Pulmonary artery endothelial cell (primary cell): ENCODE data around the gene SLC22A4. TPM values are rescaled to one million over a fixed set of nuclear protein-coding genes. Genes with fewer than 3 reads are reported as not detected.

Source experiments
- DNase-seq: peaks from one replicate; pipeline ENCODE4 v3.0.0-alpha.2; 2011; ENCODE audit warnings: low read depth, low spot score
- total RNA-seq: library from RNA; depleted of rRNA; stranded (reverse); fragments of >200 nt; gene quantifications from 2 replicates; pipeline ENCODE4 v1.2.3, GENCODE V29; 2014

The SLC22A4 gene
- total RNA-seq, 1 donor from 2014 or later = 4.4 TPM

DNA sequence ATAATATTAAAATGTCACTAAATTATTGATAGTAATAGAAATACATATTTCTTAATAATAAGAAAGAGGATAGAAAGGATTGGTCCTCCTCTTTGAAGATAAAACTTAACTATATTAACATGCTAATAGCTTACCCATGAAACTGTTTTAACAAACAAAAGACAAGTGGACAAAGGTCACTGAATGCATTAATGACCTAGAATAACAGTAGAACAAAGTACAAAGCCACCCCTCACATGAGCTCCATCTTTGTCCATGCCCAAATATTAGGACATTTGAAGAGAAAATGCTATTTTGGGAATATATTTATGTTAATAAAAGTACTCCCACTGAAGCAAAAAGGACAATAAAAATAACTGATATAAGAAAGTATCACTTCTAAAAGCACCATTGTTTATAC lies 41.2 kb downstream of the SLC22A4 start:
- no peak for DNase-seq

DNA sequence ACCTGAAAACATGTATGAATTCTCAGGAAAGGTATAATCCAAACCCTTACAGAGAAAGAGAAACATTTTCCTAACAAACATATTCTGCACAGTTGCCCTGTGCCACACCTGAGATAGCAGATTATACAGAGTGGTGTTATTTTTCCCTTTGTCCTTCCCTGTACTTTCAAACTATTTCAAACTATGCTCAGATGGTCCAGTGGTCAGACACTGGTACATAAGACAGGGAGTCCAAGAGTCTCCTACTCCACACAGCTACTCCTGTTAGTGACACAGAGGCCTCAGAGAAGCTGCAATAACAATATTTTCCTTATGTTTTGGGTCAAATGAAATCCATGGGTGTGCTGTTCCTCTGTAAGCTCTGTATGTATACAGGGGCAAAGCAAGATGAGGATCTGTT lies 45.3 kb downstream of the SLC22A4 start:
- DNase-seq = no peak

DNA sequence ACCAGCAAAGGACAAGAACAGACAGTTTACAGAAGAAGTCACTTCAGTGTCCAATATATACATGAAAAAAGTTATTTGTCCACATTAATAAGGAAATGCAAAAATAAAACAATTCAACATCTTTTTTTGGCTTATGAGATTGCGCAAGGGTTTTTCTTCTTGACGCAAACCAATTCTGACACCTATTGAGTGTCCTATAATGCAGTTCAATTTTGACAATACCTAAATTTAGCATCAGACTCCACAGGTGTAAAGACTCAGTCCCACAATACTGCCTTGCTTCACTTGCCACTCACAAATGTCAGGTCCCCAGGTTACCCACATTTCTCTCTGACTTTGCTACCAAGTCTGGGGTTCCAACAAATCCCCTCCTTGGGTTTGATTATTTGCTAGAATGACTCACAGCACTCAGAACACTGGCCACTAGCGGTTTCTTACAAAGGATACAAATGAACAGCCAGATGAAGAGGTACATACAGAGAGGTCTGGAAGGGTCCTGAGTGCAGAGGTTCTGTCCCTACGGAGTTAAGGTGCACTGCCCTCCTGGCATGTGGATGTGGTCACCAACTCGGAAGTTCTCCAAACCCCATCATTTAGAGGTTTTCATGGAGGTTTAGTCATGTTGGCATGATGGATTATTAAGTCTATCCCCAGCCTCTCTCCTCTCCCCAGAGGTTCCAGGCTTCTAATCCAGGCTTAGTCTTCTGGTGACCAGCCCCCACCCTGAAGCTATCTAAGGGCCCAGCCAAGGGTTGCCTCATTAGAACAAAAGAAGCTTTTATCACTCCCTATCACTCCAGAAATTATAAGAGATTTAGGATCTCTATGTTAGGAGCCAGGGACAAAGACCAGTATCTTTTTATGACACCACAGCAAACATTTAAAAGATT lies 48.3 kb downstream of the SLC22A4 start:
- no peak for DNase-seq

DNA sequence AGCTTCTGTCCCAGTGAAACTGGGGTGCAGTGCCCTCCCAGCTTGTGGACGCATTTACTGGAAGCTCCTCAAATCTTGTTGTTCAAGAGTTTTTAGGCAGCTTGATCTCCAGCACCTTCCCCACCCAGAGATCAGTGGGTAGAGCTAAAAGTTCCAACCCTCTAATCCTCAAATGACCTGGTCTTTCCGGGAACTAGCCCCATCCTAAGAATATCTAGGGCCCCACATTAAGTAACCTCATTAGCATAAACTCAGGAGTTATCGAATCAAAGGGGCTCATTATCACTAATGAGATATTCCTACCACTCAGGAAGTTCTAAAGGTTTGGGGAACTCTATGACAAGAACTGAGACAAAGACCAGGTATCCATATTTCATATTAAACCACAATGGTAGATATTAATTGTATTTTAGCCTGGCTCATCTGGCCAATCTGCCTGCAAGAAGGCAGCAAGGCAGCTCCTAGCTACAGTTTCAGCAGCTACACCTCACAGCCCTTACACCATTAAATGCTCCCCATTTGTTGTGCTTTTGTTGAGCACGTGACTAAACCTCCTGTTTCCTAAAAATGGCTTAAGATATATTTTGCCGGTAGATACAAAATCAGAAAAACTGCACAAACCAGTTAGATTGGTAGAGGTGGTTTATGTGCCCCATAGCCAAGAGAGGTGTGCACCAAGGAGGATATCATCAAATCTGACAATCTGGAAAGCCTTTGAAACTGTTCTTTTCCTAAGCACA lies 50.8 kb downstream of the SLC22A4 start:
- no peak for DNase-seq

DNA sequence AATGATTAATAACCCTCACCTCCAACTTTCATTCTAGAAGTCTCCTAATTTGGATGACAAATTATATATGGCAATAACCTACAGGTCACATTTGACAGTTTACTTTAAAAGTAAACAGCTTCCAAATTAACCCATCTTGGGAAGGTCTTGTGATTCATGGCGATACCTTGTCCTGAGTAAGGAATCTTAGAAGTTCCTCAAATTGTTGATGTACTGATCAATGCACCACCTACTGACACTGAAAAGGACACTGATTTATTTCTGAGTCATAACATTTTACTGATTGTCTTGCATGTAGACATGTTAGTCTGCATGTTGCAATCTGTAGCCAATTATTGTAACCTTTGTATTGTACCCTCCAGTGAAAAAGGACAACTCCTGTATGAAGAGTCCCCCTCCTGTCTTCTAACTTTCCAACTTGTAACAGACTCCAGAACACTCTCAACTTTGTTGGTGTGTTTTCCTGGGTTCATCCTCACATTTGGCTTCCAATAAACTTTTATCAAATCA lies 59.3 kb downstream of the SLC22A4 start:
- DNase-seq = no peak

DNA sequence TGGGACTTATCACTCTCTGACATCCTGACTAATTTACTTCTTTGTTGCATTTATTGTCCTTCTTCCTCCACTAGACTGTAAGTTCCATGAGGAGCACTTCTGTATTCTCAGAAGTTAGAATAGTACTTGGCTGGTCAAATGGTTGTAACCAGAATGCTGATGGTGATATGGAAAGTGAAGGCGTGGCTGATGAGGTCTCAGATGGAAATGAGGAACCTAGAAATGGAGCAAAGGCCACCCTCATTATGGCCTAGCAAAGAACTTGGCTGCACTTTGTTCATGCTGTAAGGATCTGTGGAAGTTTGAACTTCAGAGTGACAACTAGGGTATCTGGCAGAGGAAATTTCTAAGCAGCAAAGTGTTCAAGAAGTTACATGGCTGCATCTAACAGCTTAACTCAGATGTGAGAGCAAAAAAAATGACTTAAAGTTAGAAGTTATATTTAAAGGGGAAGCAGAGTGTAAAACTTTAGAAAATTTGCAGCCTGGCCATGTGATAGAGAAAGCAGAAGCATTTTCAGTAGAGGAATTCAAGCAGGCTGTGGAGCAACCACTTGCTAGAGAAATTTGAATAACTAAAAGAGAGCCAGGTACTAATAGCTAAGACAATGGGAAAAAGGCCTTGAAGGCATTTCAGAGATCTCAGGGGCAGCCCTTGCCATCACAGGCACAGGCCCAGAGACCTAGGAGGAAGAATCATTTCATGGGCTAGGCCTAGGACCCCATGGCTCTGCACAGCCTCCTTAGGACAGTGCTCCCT lies 60.4 kb downstream of the SLC22A4 start:
- DNase-seq = no peak

DNA sequence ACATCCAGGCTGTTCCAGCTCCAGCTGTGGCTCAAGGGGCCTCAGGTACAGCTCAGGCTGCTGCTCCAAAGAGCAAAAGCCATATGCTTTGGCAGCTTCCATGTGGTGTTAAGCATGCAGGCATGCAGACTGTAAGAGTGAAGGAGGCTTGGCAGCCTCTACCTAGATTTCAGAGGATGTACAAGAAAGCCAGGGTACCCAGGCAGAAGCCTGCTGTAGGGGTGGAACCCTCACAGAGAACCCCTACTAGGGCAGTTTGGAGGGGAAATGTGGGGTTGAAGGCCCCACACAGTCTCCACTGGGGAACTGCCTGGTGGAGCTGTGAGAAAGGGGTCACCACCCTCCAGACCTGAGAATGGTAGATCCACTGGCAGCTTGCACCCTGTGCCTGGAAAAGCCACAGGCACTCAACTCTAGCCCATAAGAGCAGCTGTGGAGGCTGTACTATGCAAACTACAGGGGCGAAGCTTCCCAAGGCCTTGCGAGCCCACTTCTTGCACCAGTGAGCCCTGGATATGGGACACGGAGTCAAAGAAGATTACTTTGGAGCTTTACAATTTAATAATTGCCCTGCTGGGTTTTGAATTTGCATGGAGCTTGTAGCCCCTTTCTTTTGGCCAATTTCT lies 61.1 kb downstream of the SLC22A4 start:
- no peak for DNase-seq

DNA sequence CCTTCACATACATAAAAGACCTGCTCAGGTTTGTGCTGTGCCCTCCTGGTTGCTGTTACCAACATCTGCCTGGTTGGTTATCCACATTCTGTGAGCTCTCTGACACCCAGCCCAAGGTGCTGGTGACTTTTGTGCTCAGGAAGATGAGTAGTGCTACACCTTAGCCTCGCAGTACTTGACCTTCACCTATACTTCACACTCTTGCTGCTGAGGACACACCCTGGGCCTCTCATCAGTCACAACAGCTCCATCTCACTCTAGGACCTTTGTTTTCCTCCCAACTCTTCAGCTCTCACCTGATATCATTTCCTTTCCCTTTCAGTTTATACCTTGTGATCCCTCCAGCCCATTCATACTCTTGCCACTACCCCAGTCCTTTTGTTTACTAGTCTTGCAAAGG lies 64.6 kb downstream of the SLC22A4 start:
- no peak for DNase-seq

DNA sequence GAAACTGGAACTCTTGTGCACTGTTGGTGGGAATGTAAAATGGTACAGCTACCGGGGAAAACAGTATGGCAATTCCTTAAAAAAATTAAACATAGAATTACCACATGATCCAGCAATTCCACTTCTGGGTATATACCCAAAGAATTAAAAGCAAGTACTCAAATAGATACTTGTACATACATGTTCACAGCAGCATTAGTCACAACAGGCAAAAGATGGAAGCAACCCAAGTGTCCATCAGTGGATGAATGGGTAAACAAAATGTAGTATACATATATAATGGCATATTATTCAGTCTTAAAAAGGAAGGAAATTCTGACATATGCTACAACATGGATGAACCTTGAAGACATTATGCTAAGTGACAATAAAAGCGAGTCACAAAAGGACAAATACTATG lies 67.9 kb downstream of the SLC22A4 start:
- DNase-seq = no peak

DNA sequence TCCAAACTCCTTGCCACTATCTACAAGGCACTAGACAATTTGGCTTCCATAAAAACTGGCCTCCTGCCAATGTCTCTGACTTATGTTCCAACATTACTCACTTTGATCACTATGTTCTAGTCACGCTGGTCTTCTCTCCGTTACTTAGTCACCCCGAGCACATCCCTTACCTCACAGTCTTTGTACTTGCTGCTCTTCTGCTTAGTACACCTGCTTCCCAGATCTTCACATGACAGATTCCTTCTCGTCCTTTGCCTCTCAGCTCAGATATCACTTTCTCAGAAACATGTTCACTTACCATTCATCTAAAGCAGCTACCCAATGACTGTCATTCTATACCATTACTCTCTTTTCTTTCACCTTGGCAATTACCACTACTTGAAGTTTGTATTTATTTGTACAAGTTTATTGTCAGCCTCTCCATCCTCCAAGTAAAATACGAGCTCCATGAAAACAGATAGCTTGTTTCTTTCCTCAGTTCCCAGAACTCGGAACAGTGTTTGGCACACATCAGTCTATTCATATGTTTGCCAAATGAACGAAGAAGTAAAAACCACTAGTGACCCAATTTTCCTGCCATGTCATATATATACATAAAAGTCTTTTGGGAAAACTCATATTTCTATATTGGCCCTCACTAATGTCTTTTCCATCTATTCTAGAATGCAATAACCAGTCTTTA lies 69.4 kb downstream of the SLC22A4 start:
- peak; percentile 27 for DNase-seq

DNA sequence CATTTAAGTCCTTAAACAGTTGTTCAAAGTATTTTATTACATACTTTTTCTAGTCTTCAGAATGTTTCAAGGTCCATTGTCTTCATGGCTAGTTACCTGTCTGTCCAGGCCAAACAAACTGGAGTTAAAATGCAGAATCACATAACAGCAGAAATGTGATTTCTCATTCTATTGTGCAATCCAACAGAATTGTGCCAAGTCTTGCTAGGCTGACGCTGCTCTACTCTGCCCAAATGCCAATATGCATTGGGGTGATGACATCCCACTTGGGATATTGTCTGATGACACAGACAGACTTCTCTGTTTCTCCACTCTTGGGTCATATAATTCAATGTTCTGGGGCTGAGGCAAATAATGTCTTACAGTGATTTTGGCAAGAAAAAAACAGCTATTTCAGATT lies 70.1 kb downstream of the SLC22A4 start:
- no peak for DNase-seq

DNA sequence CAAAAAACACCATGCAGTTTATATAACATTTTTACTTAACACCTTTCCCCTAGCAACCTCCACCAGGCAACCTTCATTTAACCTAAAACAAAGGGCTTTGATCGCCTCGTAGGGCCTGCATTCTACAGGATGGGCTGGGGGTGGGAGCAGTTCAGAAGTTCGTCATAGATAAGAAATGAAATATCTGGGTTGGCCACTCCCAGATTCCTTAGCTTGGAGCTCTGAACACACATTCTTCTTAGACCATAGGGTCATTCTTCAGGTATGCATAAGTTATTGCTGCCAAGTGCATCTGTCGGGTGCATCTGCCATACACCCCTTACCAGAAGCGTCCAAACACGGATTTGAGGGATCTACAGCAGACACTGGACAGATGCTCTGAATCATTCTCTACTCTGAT lies 71.0 kb downstream of the SLC22A4 start:
- no peak for DNase-seq

DNA sequence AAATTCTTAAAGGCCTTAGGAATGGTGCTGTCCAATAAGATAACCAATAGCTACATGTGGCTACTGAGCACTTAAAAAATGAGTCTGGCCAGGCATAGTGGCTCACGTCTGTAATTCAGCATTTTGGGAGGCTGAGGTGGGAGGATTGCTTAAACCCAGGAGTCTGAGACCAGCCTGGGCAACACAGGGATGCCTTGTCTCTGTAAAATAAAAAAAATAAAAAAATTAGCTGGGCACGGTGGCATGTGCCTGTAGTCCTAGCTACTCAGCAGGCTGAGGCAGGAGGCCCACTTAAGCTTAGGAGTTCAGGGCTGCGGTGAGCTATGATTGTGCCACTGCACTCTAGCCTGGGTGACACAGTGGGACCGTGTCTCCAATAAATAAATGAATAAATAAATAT lies 74.0 kb downstream of the SLC22A4 start:
- DNase-seq = no peak

DNA sequence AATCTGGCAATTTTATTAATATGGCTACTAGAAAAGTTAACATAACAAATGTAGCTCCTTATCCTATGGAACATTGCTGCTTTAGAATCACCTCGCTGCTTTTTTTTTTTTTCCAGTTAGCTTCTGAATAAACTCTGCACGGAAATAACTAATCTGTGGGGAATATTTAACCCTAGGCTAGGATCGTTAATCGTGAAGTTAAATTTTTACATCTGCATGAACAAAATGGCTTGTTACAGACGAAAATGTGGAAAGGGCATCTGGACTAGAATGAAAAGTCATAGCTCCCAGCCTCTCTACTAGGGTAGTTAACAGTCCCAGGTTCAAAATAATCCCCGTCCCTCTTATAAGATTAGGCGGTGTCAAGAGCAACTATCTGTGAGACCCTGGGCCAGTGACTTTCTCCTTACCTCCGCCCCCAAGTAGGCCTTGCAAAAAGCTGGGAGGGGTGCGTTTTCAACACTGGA lies 74.8 kb downstream of the SLC22A4 start:
- no peak for DNase-seq

DNA sequence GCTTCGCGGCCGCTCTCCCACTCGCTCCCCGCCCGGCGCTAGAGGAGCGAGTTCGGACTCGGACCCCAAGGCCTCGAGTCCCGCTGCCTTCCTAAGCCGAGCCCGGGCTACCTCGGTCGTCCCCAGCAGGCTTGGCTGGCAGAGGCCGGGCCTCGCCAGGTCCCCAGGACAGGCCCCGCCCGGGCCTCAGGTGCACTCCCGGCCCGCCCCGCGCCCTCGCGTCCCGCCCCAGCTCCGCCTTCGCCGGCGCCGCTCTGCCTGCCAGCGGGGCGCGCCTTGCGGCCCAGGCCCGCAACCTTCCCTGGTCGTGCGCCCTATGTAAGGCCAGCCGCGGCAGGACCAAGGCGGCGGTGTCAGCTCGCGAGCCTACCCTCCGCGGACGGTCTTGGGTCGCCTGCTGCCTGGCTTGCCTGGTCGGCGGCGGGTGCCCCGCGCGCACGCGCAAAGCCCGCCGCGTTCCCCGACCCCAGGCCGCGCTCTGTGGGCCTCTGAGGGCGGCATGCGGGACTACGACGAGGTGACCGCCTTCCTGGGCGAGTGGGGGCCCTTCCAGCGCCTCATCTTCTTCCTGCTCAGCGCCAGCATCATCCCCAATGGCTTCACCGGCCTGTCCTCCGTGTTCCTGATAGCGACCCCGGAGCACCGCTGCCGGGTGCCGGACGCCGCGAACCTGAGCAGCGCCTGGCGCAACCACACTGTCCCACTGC lies 75.4 kb downstream of the SLC22A4 start, which contains the start of gene SLC22A5:
SLC22A5 (plus strand) TSS at position 237 of the 707 bp plus-strand sequence; CDS start at position 500, 263 bp downstream.
- no peak for DNase-seq

DNA sequence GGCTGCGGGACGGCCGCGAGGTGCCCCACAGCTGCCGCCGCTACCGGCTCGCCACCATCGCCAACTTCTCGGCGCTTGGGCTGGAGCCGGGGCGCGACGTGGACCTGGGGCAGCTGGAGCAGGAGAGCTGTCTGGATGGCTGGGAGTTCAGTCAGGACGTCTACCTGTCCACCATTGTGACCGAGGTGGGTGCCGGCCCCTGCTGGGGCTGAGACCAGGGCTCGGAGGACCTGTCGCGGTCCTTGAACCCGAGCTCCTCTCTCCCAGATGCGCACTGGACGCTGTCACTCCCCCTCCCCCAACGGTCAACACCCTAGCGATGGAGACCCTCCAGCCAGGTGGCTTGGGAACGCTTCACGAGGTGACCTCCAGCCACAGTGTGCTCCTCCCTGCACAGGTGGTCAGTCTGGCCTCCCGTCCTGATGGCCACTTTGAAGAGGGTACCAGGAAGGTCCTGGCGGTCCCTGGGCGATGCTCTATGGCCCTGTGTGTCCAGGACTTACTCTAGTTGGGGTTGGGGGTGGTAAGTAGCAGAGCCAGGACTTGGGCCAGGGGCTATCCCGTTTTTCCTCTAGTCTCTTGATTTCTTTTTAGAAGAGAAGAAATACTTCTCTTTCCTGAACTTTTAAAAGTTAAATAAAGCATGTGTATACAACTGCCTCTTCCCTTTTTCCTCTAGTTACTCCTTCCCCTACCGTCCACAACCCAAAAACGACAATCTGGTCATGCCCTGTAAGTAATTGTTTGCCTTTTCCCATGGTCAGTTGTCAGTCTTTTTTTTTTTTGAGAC lies 76.2 kb downstream of the SLC22A4 start:
- DNase-seq = no peak

DNA sequence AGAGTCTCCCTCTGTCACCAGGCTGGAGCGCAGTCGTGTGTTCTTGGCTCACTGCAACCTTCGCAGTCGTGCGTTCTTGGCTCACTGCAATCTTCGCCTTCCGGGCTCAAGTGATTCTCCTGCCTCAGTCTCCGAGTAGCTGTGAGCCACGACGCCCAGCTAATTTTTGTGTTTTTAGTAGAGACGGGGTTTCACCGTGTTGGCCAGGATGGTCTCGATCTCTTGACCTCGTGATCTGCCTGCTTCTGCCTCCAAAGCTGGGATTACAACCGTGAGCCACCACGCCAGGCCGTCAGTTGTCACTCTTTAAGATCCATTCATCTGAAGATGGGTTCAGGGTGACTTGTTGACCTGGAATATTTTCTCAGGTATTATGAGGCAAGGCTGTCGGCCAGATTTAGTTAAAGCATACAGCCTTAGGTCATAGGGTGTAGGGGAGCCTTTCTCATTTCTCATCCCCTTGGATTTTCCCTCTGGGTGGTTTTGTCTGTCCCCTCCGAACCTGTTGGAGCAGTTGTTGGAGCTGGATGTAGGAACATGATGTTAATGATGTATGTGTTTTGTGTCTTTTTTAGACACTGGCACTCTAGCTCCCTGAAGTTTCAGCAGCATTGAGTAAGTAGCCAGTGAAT lies 76.9 kb downstream of the SLC22A4 start:
- no peak for DNase-seq

DNA sequence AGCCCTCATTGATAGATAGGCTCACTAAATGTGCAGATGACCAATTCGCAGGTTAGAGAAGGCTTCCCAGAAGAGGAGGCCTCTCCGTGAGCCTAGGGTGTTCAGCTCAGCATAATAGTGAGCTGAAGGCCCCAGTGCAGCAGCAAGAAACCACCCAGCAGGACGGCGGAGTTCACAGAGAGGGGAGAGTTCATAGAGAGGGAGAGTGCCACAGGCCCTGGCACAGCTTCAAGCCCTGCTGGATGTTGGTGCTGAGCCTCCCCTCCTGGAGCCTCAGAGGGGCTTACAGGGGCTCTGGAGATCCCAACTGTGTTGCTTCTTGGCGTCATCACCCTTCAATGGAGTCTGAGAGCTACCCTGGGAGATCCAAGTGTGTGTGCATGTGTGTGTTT lies 77.4 kb downstream of the SLC22A4 start:
- DNase-seq = no peak

DNA sequence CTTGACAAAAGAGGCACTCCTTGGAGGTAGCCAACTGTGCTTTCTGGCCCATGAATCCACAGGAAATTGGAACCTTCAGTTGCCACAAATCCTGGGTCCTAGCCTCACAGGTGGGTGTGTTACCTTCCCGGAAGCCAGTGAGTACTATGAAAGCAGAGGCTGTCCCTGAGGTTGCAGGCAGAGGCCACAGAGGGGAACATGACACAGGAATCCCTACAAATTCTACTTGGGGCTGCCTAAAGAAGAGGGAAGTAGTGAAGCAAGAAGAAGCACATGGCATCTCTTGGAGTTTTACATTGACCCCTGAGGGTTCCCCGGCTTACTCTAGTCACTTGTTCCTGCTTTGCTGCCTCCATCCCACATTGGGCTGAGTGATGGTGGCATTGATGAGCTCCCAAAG lies 77.9 kb downstream of the SLC22A4 start:
- no peak for DNase-seq
